ENCODE measurements around the gene CCKAR.

Gene CCKAR

GRCh38 chr4:26458157-26458561, 32.1 kb downstream of the CCKAR start:
- DNase-seq: no peak

DNA sequence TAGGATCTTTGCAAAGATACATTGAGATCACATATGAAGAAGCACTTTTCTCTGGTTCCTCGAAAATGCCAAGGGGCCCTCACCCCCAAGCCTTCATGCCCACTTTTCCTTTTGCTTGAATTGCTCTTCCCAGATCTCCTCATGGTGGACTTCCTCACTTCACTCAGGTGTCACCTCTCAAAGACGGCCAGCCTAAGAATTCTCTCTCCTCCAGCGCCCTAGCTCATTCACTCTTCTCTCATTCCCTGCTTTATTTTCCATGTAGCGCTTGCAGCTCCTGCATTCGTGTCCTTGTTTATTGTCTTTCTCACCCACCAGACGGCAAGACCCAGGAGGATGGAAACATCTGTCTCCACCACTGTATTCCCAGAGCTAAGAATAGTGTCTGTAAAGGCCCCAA, 32.9 kb downstream of the CCKAR start:
- DNase-seq: no peak

- no peak for DNase-seq
These were observed 34.7 kb downstream of the CCKAR start for GRCh38 chr4:26455571-26455970.

GRCh38 chr4:26454961-26455360, 35.3 kb downstream of the CCKAR start:
- no peak for DNase-seq

GRCh38 chr4:26452565-26453531, 37.4 kb downstream of the CCKAR start:
- no peak for DNase-seq

- no peak for DNase-seq
These were observed 38.7 kb downstream of the CCKAR start for GRCh38 chr4:26451597-26451996.

DNA sequence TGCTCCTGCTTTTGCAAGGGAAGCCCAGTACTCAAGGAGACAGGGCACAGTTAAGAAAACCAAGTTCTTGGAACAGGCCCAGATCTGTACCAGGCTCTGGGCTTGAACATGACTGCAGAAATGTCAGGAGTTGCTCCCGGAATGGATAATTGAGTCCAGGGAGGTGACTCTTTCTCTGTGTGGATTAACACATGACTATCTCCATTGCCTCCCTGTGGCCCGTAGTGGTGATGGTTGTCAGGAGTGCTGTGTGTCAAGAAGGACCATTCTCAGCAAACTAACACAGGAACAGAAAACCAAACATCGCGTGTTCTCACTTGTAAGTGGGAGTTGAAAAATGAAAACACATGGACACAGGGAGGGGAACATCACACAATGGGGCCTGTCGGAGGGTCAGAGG, 39.9 kb downstream of the CCKAR start:
- no peak for DNase-seq

DNA sequence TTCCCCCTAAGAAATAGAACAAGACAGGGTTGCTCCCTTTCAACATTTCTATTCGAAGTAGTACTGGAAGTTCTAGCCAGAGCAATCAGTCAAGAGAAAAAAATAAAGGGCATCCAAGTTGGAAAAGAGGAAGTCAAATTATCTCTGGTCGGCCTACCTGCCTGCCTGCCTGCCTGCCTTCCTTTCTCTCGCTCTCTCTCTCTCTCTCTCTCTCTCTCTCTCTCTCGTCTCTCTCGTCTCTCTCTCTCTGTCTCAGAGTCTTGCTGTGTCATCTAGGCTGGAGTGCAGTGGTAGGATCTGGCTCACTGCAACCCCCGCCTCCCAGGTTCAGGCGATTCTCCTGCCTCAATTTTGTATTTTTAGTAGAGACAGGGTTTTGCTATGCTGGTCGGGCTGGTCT, 42.9 kb downstream of the CCKAR start:
- no peak for DNase-seq

DNA sequence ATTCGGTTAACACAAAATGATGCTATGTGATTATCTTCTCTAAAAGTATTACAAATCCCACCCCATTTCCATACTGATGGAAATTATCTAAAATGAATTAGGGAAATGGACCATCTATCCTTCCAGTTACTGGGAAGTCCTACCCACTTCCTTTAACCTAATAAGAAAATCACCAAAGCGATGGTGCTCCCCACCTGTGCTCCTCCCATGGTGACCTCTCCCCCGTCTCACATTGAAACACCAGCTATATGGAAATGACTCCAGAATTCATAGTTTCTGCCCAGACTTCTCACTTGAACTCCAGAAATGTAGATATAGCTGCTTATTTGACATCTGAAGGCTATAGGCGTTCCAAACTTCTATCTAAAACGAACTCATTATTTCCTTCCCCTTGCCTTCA, 48.5 kb downstream of the CCKAR start:
- DNase-seq: no peak

DNA sequence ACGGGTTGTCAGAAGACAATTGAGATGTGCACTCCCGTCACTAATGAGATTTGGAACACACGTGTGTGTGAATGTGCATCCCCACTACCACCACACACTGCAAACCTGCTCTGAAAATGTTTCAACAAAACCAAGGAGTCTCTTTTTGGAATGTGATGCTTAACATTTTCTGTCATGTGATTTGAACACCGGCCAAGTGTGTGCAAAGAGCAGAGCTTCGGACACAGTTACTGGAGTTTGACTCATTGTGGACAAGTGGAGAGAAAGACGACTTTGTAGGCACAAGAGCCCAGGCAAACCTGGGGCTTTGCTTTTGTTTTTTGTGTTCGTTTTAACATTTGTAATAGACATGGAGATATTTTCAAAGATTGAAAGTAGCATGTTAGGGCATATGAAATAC, 49.2 kb downstream of the CCKAR start:
- DNase-seq: no peak

DNA sequence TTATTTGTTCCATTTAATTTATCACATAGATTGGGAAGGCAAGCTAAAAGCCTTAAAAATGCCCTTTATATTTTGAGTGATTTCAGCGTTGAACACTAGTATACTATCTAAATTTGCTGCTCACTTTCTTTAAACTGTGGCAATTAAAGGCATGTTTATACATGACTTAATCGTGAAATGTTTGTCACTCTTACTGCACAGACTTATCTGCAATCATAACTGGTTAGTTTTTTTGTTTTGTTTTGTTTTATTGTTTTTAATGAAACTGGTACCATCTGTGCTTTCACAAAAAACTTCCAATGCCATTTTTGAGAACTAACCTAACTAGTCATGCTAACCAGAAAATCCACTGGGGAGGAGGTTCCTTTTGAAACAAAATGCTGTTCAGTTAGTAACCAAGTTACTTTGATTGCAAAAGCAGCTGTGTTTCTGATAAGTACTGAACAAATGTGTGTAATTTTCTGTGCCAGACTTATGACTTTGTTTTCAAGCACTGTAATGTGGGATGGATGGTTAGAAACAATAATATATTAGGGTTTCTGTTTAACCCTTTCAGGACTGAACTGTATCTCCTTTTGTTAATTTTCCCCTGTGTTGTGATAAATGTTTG, 56.1 kb downstream of the CCKAR start:
- no peak for DNase-seq

GRCh38 chr4:26433556-26433955, 56.7 kb downstream of the CCKAR start:
- no peak for DNase-seq

GRCh38 chr4:26432419-26432818, 57.9 kb downstream of the CCKAR start:
- DNase-seq: no peak

GRCh38 chr4:26431461-26432180, 58.7 kb downstream of the CCKAR start:
- no peak for DNase-seq

Data from NCI-H524 treated with DMSO at 0.1 percent for 48 hours (cell line).